ENCODE data around the gene KDM6A. TPM values are rescaled to one million over a fixed set of nuclear protein-coding genes. Genes with fewer than 3 reads are reported as not detected.

The KDM6A gene
- total RNA-seq, 4 donors from 2014 or later = 35.0 to 69.5 (median 48.1) TPM

DNA sequence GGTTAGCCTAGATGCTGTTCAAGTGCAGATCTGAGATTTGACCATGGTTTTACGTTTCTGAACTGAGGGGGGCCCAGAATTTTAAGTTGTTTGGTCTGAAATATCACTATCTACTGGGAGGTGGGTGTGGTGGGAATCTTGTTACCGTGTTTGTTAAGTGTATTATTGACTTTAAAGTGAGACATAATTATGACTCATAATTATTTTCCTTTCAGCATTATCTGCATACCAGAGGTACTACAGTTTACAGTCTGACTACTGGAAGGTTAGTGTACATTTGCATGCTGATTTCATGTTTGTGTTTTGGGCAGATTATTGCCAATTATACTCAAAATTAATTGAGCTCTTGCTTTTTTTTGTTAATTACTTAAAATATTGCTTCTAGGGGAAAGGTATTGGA is 101.5 kb downstream of the KDM6A start:
- no peak for DNase-seq
- Histone ChIP-seq H3K4me3 (replicated peaks in 1 of 3) (no peak overlapping the region), H3K36me3 (no peaks in the 10 kb centered on the region), H3K27me3 (no peaks in the 10 kb centered on the region), H3K9me3 (no peaks in the 10 kb centered on the region), H3K4me1 (no peaks in the 10 kb centered on the region), H3K27ac (no peak overlapping the region)
- TF ChIP-seq POLR2A (IDR thresholded peaks at IDR 0.05) = no peak
- TF ChIP-seq, protein P1, sequence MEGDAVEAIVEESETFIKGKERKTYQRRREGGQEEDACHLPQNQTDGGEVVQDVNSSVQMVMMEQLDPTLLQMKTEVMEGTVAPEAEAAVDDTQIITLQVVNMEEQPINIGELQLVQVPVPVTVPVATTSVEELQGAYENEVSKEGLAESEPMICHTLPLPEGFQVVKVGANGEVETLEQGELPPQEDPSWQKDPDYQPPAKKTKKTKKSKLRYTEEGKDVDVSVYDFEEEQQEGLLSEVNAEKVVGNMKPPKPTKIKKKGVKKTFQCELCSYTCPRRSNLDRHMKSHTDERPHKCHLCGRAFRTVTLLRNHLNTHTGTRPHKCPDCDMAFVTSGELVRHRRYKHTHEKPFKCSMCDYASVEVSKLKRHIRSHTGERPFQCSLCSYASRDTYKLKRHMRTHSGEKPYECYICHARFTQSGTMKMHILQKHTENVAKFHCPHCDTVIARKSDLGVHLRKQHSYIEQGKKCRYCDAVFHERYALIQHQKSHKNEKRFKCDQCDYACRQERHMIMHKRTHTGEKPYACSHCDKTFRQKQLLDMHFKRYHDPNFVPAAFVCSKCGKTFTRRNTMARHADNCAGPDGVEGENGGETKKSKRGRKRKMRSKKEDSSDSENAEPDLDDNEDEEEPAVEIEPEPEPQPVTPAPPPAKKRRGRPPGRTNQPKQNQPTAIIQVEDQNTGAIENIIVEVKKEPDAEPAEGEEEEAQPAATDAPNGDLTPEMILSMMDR (IDR thresholded peaks at IDR 0.05) = no peak
- intact Hi-C loops (cut with DNase I) = no loop called here
- WGBS, 2 donors = 44 to 100% methylated on average over 1 to 2 of the region's 2 CpGs

DNA sequence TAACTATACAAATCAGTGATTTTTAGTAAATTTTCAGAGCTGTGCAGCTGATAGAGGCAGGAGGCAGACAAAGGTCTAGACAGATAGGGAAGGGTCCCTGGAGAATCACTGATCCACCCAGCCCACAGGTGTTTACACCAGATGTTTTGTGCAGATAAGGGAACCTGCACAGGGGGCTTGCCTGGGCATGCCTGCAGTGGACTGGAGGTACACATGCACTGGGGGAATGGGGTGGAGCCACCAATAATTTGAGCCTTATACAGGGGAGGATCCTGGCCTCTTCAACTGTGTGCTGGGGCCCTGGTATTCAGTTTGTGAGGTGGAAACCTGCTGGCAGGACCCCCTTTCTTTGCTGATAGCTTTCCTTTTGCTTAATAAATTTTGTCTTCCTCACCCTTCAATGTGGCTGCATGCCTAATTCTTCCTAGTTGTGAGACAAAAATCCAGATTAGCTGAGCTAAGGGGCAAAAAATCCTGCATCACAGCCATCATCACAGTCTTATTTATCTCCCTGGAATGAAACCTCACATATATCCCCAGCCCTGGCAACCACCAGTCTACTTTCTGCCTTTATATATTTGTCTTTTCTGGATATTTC is 102.8 kb downstream of the KDM6A start:
- no peak for DNase-seq
- intact Hi-C loops (cut with DNase I) = no loop called here
- Histone ChIP-seq H3K27me3 (no peaks in the 10 kb centered on the region), H3K27ac (no peak overlapping the region), H3K36me3 (no peaks in the 10 kb centered on the region), H3K4me3 (replicated peaks in 1 of 3) (no peak overlapping the region), H3K4me1 (no peaks in the 10 kb centered on the region), H3K9me3 (no peaks in the 10 kb centered on the region)
- TF ChIP-seq, protein P1 (IDR thresholded peaks at IDR 0.05) = no peak
- TF ChIP-seq POLR2A (IDR thresholded peaks at IDR 0.05) = no peak

DNA sequence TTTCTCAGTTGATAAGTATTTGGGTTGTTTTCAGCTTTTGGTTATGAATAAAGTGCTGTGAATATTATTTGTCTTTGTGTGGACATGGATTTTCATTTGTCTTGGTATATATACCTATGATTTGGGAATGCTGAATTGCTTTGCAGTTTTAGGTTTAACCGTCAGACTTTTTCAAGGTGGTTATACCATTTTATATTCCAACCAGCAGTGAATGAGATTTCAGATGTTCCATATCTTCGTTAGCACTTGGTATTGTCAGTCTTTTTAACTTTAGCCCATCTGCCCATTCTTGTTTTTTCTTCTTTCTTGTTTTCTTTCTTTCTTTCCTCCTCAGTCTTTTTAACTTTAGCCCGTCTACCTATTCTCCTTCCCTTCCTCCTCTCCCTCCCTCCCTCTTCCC is 106.0 kb downstream of the KDM6A start:
- Histone ChIP-seq H3K4me3 (replicated peaks in 1 of 3) (no peak overlapping the region), H3K27me3 (no peaks in the 10 kb centered on the region), H3K4me1 (peaks cover 6% of the 10 kb centered on the region in 2 donors), H3K36me3 (no peaks in the 10 kb centered on the region), H3K27ac (no peak overlapping the region), H3K9me3 (no peaks in the 10 kb centered on the region)
- intact Hi-C loops (cut with DNase I) = no loop called here
- no peak for DNase-seq
- WGBS, 2 donors = 96 to 97% methylated on average over 3 of the region's 3 CpGs
- TF ChIP-seq, protein P1 (IDR thresholded peaks at IDR 0.05) = no peak
- no peak for TF ChIP-seq POLR2A (IDR thresholded peaks at IDR 0.05)

DNA sequence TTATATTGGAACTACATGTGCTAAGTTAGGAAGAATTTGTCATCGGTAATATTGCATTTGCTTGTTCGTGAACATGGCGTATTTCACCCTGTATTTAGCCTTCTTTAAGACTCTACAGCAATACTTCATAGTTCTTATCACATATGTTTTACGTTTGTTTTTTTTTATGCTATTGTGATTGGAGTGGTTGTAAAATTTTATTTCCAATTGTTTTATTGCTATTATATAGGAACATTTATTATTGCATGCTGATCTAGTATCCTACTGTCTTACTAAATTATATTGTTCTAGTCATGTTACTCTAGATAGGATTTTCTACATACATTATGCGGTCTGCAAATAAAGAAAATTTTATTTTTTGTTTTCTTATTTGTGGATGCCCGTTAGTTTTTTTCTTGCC is 107.4 kb downstream of the KDM6A start:
- Histone ChIP-seq H3K4me1 (peaks cover 6% of the 10 kb centered on the region in 2 donors), H3K36me3 (no peaks in the 10 kb centered on the region), H3K9me3 (no peaks in the 10 kb centered on the region), H3K27ac (no peak overlapping the region), H3K4me3 (replicated peaks in 1 of 3) (no peak overlapping the region), H3K27me3 (no peaks in the 10 kb centered on the region)
- DNase-seq = no peak
- intact Hi-C loops (cut with DNase I) = no loop called here
- WGBS, 2 donors = 96 to 98% methylated on average over 6 of the region's 6 CpGs
- TF ChIP-seq POLR2A (IDR thresholded peaks at IDR 0.05) = no peak
- TF ChIP-seq, protein P1 (IDR thresholded peaks at IDR 0.05) = no peak

DNA sequence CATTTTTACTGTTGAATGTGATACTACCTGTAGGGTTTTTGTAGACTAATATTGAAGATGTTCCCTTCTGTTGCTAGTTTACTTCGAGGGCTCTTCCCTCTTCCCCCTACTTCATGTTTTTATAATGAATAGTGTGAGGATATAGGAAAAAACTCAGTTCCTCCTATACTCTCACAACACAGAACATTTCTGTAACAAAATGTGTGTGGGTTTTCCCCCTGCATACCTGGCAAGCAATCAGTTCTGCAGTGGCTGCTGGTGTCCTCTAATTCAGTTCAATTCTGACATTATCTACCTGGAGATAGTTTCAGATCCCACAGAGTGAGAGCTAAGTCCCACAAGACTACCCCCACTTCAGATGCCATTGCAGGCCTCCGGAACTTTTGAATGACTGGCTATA is 107.9 kb downstream of the KDM6A start:
- H3K9me3 ChIP-seq = no peaks in the 10 kb centered on the region
- DNase-seq = no peak
- no peaks in the 10 kb centered on the region for H3K36me3 ChIP-seq
- no peaks in the 10 kb centered on the region for H3K27me3 ChIP-seq
- no peak overlapping the region for H3K27ac ChIP-seq
- intact Hi-C loops (cut with DNase I) = no loop called here
- TF ChIP-seq, protein P1 (IDR thresholded peaks at IDR 0.05) = no peak
- no peak for TF ChIP-seq POLR2A (IDR thresholded peaks at IDR 0.05)
- no peak overlapping the region for H3K4me3 ChIP-seq (replicated peaks in 1 of 3)
- WGBS, 2 donors = 87 to 88% methylated on average over 2 of the region's 2 CpGs
- peaks cover 6% of the 10 kb centered on the region in 2 donors for H3K4me1 ChIP-seq

All from thyroid gland (tissue), 4 donors.